GM12878 (cell line): ENCODE measurements around the gene MCC. TPM values are rescaled to one million over a fixed set of nuclear protein-coding genes. Genes with fewer than 3 reads are reported as not detected.

Experiments
- ATAC-seq: fragments of 200-7000 bp; cut with Tn5 transposase; 3 replicates; pipeline ENCODE4 v1.9.1; 2020; ENCODE audit warnings: mild to moderate bottlenecking, moderate library complexity
- BruUV-seq: library from RNA; stranded (reverse); fragments of 400-500 nt; replicated peaks from 2 replicates; lab custom pipeline; 2021; lab: Mats Ljungman, UMichigan
- CTCF ChIA-PET: fragments of 300-600 bp; sonication (Branson Sonifier 250); formaldehyde crosslinking; extraction: SDS; loops from one replicate; lab custom pipeline; 2021; ENCODE audit warnings: inconsistent platforms; lab: Yijun Ruan, JAX
- POLR2A ChIA-PET: fragments of 350-600 bp; formaldehyde crosslinking; extraction: SDS; loops from one replicate; lab custom pipeline; 2021; ENCODE audit warnings: inconsistent platforms; lab: Charles Lee
- RAD21 ChIA-PET: fragments of 300-600 bp; sonication (Branson Sonifier 250); formaldehyde crosslinking; loops from one replicate; lab custom pipeline; 2023; ENCODE audit warnings: antibody characterized with exemption; ENCODE audit not compliant: unreplicated experiment; lab: Charles Lee
- SMC1A ChIA-PET: fragments of 300-600 bp; sonication (Branson Sonifier 250); formaldehyde crosslinking; loops from one replicate; lab custom pipeline; 2023; ENCODE audit not compliant: unreplicated experiment, uncharacterized antibody; lab: Charles Lee
- DNase-seq: peaks from one replicate; pipeline ENCODE4 v3.0.0-alpha.2; 2011; ENCODE audit warnings: low read depth, low spot score
- FAIRE-seq: peaks from 3 replicates; lab custom pipeline; 2011; peaks lifted over from hg19 to GRCh38; lab: Jason Lieb, UNC
- H2AFZ ChIP-seq: 2 replicates; pipeline ENCODE4 v1.6.0; 2011; ENCODE audit warnings: low read depth, low read length, control low read depth; ENCODE audit not compliant: control insufficient read depth
- H3K27ac ChIP-seq: 2 replicates; pipeline ENCODE4 v1.5.1; 2011; ENCODE audit warnings: control low read depth; ENCODE audit not compliant: control insufficient read depth, insufficient read depth
- H3K27me3 ChIP-seq, 2 experiments: replicated peaks in 1 of 2; 2 replicates each; pipeline versions ENCODE4 v1.6.0 to v1.6.1; 2011; ENCODE audit warnings: low read length in 1 of 2; ENCODE audit not compliant: control insufficient read depth in 2 of 2, insufficient read depth in 2 of 2
- H3K36me3 ChIP-seq, 2 experiments: 2 replicates each; pipeline ENCODE4 v1.5.1; 2011; ENCODE audit warnings: low read length in 1 of 2; ENCODE audit not compliant: control insufficient read depth in 2 of 2, insufficient read depth in 2 of 2
- H3K4me1 ChIP-seq: 2 replicates; pipeline ENCODE4 v1.6.1; 2011; ENCODE audit warnings: mild to moderate bottlenecking, low read length, moderate library complexity, mixed read lengths; ENCODE audit not compliant: control insufficient read depth, insufficient read depth
- H3K4me2 ChIP-seq: 2 replicates; pipeline ENCODE4 v1.6.0; 2011; ENCODE audit warnings: control low read depth; ENCODE audit not compliant: control insufficient read depth, insufficient read depth
- H3K4me3 ChIP-seq: fragments of 200-600 bp; sonication (generic); 2 replicates; pipeline ENCODE4 v1.5.1; 2016
- H3K79me2 ChIP-seq: 2 replicates; pipeline ENCODE4 v1.6.0; 2011; ENCODE audit warnings: low read length; ENCODE audit not compliant: control insufficient read depth, insufficient read depth
- H3K9ac ChIP-seq: 2 replicates; pipeline ENCODE4 v1.8.0; 2011; ENCODE audit warnings: low read length, control low read depth, mixed read lengths; ENCODE audit not compliant: control insufficient read depth, insufficient read depth
- H3K9me3 ChIP-seq: replicated peaks from 3 replicates; pipeline ENCODE4 v1.5.1; 2011; ENCODE audit warnings: mild to moderate bottlenecking, low read length; ENCODE audit not compliant: control insufficient read depth, insufficient read depth
- H4K20me1 ChIP-seq: 2 replicates; pipeline ENCODE4 v1.6.0; 2011; ENCODE audit not compliant: control insufficient read depth, insufficient read depth
- CEBPZ ChIP-seq: fragments of 150-350 bp; IDR thresholded peaks from 2 replicates; pipeline ENCODE4 v1.6.1; 2016; ENCODE audit warnings: low read depth, low read length
- DPF2 ChIP-seq: fragments of 450-650 bp; IDR thresholded peaks from 2 replicates; pipeline ENCODE4 v1.6.1; 2017; ENCODE audit warnings: mild to moderate bottlenecking
- MTA2 ChIP-seq: fragments of 450-650 bp; IDR thresholded peaks from 2 replicates; pipeline ENCODE4 v1.6.1; 2016; ENCODE audit warnings: low read depth, mild to moderate bottlenecking, moderate library complexity
- PML ChIP-seq: IDR thresholded peaks from 2 replicates; pipeline ENCODE4 v1.6.1; 2012; ENCODE audit warnings: low read length, inconsistent platforms
- POLR2A ChIP-seq: IDR thresholded peaks from 2 replicates; pipeline ENCODE4 v1.6.1; 2011; ENCODE audit warnings: low read depth, mild to moderate bottlenecking, low read length
- SREBF1 ChIP-seq: IDR thresholded peaks from 2 replicates; pipeline ENCODE4 v1.6.1; 2012; ENCODE audit warnings: mild to moderate bottlenecking, low read length
- ZNF384 ChIP-seq: IDR thresholded peaks from 2 replicates; pipeline ENCODE4 v1.6.1; 2012; ENCODE audit warnings: low read depth, mild to moderate bottlenecking, low read length, improper control_type of control experiment, borderline replicate concordance
- WGBS: methylation state at CpG from one replicate; pipeline ENCODE4 v1.1.6; 2016; ENCODE audit warnings: low lambda C conversion rate; ENCODE audit not compliant: insufficient replicate concordance, insufficient coverage; ENCODE audit errors: missing lambda C conversion rate; 5-methylcytosine and 5-hydroxymethylcytosine counted together
- in situ Hi-C: fragments of 300-500 bp; cut with MboI; formaldehyde crosslinking; loops from 9 replicates; pipeline ENCODE4 v1.14.3; 2018; ENCODE audit warnings: mixed read lengths
- intact Hi-C: fragments of 100-400 bp; cut with micrococcal nuclease; formaldehyde crosslinking; loops from one replicate; pipeline ENCODE4 v1.14.2; 2022; ENCODE audit not compliant: unreplicated experiment
- polyA plus RNA-seq, 11 experiments: library from polyadenylated mRNA; depleted of rRNA in 4 of 11; unstranded in 6 of 11; stranded (reverse) in 5 of 11; fragments of >200 nt; fragmentation: Nextera tagmentation in 4 of 11; fragmentation: Illumina TruSeq in 1 of 11; extraction: Ambion mirVana in 4 of 11; extraction: Trizol in 1 of 11; gene quantifications; 1 replicate in 1 of 11; 2 replicates in 10 of 11; pipeline versions ENCODE4 v1.2.1 to v1.2.3, GENCODE V29; 2011 to 2016; ENCODE audit warnings: inconsistent platforms in 2 of 11, missing spikeins in 2 of 11, low read depth in 1 of 11
- total RNA-seq, 4 experiments: library from RNA; depleted of rRNA in 3 of 4; stranded (reverse); fragments of >200 nt in 3 of 4; fragmentation: Illumina TruSeq in 1 of 4; extraction: Trizol in 1 of 4; gene quantifications; 2 replicates each; pipeline versions ENCODE4 v1.2.1 to v1.2.3, GENCODE V29; 2013 to 2021
- TF ChIP-seq, protein P1 (sequence below): fragments of 450-650 bp; IDR thresholded peaks from 2 replicates; pipeline ENCODE4 v1.6.1; 2017; ENCODE audit warnings: mild to moderate bottlenecking, moderate library complexity
- TF ChIP-seq, protein P2 (sequence below), 3 experiments: IDR thresholded peaks in 2 of 3; conservative IDR thresholded peaks in 1 of 3; 2 replicates each; pipeline ENCODE4 v1.5.1; 2011; ENCODE audit warnings: low read depth in 3 of 3, low read length in 3 of 3, mild to moderate bottlenecking in 3 of 3, control low read depth in 2 of 3, moderate library complexity in 2 of 3, inconsistent platforms in 1 of 3, mixed read lengths in 1 of 3; ENCODE audit not compliant: control insufficient read depth in 2 of 3, insufficient read depth in 1 of 3; ENCODE audit errors: extremely low read depth in 1 of 3
- TF ChIP-seq, protein P3 (sequence below): fragments of 450-650 bp; IDR thresholded peaks from 2 replicates; pipeline ENCODE4 v1.6.1; 2016; ENCODE audit warnings: mild to moderate bottlenecking

MCC gene
- total and polyA plus RNA-seq, 10 of the 15 experiments (the other 5 are each of a cell fraction or from before 2014, with no cell fraction given), result 0.03 to 0.86 (median 0.16) TPM

DNA sequence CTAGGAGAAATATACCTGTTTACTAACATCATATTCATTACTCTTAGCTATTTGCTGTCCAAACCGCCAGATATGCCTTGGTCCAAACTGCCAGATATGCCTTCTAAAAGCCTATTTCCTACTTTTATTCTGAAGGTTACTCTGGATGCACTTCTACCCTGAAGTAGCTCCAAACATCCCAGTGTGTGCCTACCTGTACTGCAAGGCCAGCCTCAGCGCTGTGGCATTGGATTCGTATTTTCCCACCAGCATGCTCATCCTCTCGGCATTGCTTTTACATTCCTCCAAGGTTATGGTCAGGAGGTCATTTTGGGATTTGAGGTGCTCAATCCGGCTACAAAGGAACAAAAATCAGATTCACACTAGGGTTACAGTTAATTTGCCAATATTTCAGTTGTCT, 417.4 kb downstream of the MCC start:
- Histone ChIP-seq H3K4me3 (no peak overlapping the region), H3K4me1 (no peaks in the 10 kb centered on the region), H3K79me2 (no peaks in the 10 kb centered on the region), H3K36me3 (no peaks in the 10 kb centered on the region), H3K4me2 (no peak overlapping the region), H3K9ac (no peak overlapping the region), H2AFZ (no peak overlapping the region), H3K27me3 (no peaks in the 10 kb centered on the region), H4K20me1 (0 out of 2 replicates have a peak, but pooled peaks cover 3% of the 10 kb centered on the region), H3K27ac (no peak overlapping the region), H3K9me3 (no peaks in the 10 kb centered on the region; the same call in 2 of the 3 replicates)
- in situ Hi-C loops (no loop called here), intact Hi-C loops (no loop called here)
- WGBS, result 60% methylated on average over 5 of the region's 5 CpGs
- CTCF ChIA-PET, result no interaction called here
- ATAC-seq (no peak), DNase-seq (no peak), FAIRE-seq (no peak)
- RAD21 ChIA-PET, result no interaction called here
- no TSS peak for BruUV-seq
- POLR2A ChIA-PET, result no interaction called here
- SMC1A ChIA-PET, result interaction anchor here (0.6 kb wide), 1 partner anchor 533 kb away, joined by 3 read pairs; no protein-coding TSS in a partner anchor
- no peak for TF ChIP-seq PML
- TF ChIP-seq DPF2, result no peak
- no peak for TF ChIP-seq ZNF384
- TF ChIP-seq, protein P1, sequence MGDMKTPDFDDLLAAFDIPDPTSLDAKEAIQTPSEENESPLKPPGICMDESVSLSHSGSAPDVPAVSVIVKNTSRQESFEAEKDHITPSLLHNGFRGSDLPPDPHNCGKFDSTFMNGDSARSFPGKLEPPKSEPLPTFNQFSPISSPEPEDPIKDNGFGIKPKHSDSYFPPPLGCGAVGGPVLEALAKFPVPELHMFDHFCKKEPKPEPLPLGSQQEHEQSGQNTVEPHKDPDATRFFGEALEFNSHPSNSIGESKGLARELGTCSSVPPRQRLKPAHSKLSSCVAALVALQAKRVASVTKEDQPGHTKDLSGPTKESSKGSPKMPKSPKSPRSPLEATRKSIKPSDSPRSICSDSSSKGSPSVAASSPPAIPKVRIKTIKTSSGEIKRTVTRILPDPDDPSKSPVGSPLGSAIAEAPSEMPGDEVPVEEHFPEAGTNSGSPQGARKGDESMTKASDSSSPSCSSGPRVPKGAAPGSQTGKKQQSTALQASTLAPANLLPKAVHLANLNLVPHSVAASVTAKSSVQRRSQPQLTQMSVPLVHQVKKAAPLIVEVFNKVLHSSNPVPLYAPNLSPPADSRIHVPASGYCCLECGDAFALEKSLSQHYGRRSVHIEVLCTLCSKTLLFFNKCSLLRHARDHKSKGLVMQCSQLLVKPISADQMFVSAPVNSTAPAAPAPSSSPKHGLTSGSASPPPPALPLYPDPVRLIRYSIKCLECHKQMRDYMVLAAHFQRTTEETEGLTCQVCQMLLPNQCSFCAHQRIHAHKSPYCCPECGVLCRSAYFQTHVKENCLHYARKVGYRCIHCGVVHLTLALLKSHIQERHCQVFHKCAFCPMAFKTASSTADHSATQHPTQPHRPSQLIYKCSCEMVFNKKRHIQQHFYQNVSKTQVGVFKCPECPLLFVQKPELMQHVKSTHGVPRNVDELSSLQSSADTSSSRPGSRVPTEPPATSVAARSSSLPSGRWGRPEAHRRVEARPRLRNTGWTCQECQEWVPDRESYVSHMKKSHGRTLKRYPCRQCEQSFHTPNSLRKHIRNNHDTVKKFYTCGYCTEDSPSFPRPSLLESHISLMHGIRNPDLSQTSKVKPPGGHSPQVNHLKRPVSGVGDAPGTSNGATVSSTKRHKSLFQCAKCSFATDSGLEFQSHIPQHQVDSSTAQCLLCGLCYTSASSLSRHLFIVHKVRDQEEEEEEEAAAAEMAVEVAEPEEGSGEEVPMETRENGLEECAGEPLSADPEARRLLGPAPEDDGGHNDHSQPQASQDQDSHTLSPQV, result no peak
- no peak for TF ChIP-seq POLR2A
- no peak for TF ChIP-seq CEBPZ
- TF ChIP-seq SREBF1, result no peak
- TF ChIP-seq MTA2, result no peak
- TF ChIP-seq, protein P2, sequence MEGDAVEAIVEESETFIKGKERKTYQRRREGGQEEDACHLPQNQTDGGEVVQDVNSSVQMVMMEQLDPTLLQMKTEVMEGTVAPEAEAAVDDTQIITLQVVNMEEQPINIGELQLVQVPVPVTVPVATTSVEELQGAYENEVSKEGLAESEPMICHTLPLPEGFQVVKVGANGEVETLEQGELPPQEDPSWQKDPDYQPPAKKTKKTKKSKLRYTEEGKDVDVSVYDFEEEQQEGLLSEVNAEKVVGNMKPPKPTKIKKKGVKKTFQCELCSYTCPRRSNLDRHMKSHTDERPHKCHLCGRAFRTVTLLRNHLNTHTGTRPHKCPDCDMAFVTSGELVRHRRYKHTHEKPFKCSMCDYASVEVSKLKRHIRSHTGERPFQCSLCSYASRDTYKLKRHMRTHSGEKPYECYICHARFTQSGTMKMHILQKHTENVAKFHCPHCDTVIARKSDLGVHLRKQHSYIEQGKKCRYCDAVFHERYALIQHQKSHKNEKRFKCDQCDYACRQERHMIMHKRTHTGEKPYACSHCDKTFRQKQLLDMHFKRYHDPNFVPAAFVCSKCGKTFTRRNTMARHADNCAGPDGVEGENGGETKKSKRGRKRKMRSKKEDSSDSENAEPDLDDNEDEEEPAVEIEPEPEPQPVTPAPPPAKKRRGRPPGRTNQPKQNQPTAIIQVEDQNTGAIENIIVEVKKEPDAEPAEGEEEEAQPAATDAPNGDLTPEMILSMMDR (IDR thresholded peaks at IDR 0.05 in 2 of 3, conservative IDR thresholded peaks at IDR 0.05 in 1 of 3; ENCODE audit: control insufficient read depth in 2 of 3, extremely low read depth in 1 of 3, insufficient read depth in 1 of 3, low read depth in 3 of 3, low read length in 3 of 3), result no peak
- TF ChIP-seq, protein P3, sequence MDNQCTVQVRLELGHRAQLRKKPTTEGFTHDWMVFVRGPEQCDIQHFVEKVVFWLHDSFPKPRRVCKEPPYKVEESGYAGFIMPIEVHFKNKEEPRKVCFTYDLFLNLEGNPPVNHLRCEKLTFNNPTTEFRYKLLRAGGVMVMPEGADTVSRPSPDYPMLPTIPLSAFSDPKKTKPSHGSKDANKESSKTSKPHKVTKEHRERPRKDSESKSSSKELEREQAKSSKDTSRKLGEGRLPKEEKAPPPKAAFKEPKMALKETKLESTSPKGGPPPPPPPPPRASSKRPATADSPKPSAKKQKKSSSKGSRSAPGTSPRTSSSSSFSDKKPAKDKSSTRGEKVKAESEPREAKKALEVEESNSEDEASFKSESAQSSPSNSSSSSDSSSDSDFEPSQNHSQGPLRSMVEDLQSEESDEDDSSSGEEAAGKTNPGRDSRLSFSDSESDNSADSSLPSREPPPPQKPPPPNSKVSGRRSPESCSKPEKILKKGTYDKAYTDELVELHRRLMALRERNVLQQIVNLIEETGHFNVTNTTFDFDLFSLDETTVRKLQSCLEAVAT, result no peak
